ENCODE measurements around the gene GPT2. TPM values are rescaled to one million over a fixed set of nuclear protein-coding genes. Genes with fewer than 3 reads are reported as not detected.

GPT2 gene
- total RNA-seq, 2 donors from 2014 or later = 5.1 to 6.8 TPM

DNA sequence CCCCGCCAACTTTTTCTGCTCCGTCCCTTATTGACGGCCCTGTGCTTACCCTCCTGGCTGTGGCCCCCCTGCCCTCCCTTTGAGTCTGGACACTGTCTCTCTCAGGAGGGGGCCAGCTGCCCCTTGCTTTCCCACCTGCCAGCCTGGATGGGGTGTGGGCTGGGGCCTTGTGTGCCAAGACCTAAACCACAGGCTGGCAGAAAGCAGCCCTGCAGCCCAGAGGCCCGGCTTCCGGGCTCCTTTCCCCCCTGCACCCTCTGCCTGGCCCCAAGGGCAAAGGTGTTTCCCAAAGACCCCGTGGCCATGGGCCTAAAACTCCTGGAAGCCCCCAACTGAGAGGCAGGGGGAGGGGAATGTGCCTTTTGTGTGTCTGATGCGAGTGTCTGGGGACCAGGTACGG is 17.5 kb downstream of the GPT2 start:
- H3K27me3 ChIP-seq (replicated peaks; ENCODE audit: insufficient read depth) = no peaks in the 10 kb centered on the region
- no peaks in the 10 kb centered on the region for H3K4me1 ChIP-seq (ENCODE audit: control insufficient read depth in 1 of 2, low read depth in 2 of 2)
- DNase-seq (ENCODE audit: low spot score) (no peak), ATAC-seq (ENCODE audit: insufficient number of reproducible peaks, low FRiP score, low read depth) (no peak)
- no peak overlapping the region for H3K27ac ChIP-seq
- no peaks in the 10 kb centered on the region for H3K36me3 ChIP-seq
- no peaks in the 10 kb centered on the region for H3K9me3 ChIP-seq
- TF ChIP-seq, protein P1, sequence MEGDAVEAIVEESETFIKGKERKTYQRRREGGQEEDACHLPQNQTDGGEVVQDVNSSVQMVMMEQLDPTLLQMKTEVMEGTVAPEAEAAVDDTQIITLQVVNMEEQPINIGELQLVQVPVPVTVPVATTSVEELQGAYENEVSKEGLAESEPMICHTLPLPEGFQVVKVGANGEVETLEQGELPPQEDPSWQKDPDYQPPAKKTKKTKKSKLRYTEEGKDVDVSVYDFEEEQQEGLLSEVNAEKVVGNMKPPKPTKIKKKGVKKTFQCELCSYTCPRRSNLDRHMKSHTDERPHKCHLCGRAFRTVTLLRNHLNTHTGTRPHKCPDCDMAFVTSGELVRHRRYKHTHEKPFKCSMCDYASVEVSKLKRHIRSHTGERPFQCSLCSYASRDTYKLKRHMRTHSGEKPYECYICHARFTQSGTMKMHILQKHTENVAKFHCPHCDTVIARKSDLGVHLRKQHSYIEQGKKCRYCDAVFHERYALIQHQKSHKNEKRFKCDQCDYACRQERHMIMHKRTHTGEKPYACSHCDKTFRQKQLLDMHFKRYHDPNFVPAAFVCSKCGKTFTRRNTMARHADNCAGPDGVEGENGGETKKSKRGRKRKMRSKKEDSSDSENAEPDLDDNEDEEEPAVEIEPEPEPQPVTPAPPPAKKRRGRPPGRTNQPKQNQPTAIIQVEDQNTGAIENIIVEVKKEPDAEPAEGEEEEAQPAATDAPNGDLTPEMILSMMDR (IDR thresholded peaks at IDR 0.05) = no peak
- no peak overlapping the region for H3K4me3 ChIP-seq

- TF ChIP-seq, protein P1 (IDR thresholded peaks at IDR 0.05) = no peak
- DNase-seq (ENCODE audit: low spot score) (no peak), ATAC-seq (ENCODE audit: insufficient number of reproducible peaks, low FRiP score, low read depth) (no peak)
- no peaks in the 10 kb centered on the region for H3K36me3 ChIP-seq
- H3K4me3 ChIP-seq = no peak overlapping the region
- H3K27ac ChIP-seq = no peak overlapping the region
- H3K4me1 ChIP-seq (ENCODE audit: control insufficient read depth in 1 of 2, low read depth in 2 of 2) = no peaks in the 10 kb centered on the region
- no peaks in the 10 kb centered on the region for H3K9me3 ChIP-seq
- no peaks in the 10 kb centered on the region for H3K27me3 ChIP-seq (replicated peaks; ENCODE audit: insufficient read depth)
Measured at GRCh38 chr16:46903255-46903905, 19.2 kb downstream of the GPT2 start.

DNA sequence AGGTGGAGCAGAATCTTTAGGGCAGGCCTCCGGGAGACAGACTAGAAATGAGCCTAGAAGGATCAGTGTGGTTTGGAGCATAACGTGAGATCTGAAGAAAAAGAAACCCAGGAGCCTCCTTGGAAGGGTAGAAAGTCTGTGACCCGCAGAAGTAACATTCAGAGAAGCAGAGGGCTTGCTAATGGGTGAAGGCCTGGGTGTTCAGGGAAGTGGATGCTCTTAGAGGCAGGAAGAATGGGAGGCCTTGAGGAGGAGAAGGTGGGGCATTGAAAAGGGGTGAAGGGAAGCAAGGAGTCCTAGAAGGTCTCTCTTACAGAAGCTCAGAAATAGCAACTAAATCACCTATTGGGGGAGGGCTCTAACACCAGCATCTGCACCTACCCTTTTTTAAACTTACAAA is 20.3 kb downstream of the GPT2 start:
- DNase-seq (ENCODE audit: low spot score) (no peak), ATAC-seq (ENCODE audit: insufficient number of reproducible peaks, low FRiP score, low read depth) (no peak)
- no peaks in the 10 kb centered on the region for H3K9me3 ChIP-seq
- H3K27ac ChIP-seq = no peak overlapping the region
- no peaks in the 10 kb centered on the region for H3K27me3 ChIP-seq (replicated peaks; ENCODE audit: insufficient read depth)
- H3K4me1 ChIP-seq (ENCODE audit: control insufficient read depth in 1 of 2, low read depth in 2 of 2) = no peaks in the 10 kb centered on the region
- no peak overlapping the region for H3K4me3 ChIP-seq
- TF ChIP-seq, protein P1 (IDR thresholded peaks at IDR 0.05) = no peak
- H3K36me3 ChIP-seq = no peaks in the 10 kb centered on the region

DNA sequence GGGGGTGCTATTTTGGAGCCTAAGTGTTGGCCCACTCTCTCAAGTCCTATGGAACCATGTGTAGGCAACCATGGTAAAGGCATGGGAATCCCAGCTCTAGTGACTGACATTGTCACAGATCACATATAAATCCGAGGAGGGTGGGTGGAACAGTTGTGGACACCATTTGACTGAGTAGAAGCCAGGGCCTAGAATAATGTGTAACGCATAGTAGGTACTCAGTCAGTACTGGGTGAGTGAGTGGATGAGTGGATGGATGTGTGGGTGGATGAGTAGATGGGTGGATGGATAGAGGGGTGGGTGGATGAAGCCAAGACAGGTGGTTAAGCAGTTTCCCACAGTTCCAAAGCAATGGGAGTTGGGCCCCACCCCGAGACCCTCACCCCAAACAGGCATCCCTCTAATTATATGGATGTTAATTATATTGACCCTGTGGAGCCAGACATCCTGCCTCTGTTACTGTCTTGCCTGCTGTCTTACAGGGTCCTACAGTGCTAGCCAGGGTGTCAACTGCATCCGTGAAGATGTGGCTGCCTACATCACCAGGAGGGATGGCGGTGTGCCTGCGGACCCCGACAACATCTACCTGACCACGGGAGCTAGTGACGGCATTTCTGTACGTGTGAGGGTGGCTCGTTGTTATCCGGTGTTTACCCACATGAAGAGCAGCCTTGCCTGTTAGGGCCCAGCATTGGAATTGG is 22.3 kb downstream of the GPT2 start:
- no peaks in the 10 kb centered on the region for H3K27me3 ChIP-seq (replicated peaks; ENCODE audit: insufficient read depth)
- no peaks in the 10 kb centered on the region for H3K9me3 ChIP-seq
- no peak overlapping the region for H3K27ac ChIP-seq
- ATAC-seq (ENCODE audit: insufficient number of reproducible peaks, low FRiP score, low read depth) (no peak), DNase-seq (ENCODE audit: low spot score) (no peak)
- no peak overlapping the region for H3K4me3 ChIP-seq
- H3K4me1 ChIP-seq (ENCODE audit: control insufficient read depth in 1 of 2, low read depth in 2 of 2) = no peaks in the 10 kb centered on the region
- TF ChIP-seq, protein P1 (IDR thresholded peaks at IDR 0.05) = no peak
- peaks cover 4% of the 10 kb centered on the region for H3K36me3 ChIP-seq

- Histone ChIP-seq H3K4me1 (ENCODE audit: control insufficient read depth in 1 of 2, low read depth in 2 of 2) (no peaks in the 10 kb centered on the region), H3K36me3 (peaks cover 4% of the 10 kb centered on the region)
- no peak for ATAC-seq (ENCODE audit: insufficient number of reproducible peaks, low FRiP score, low read depth)
Measured at GRCh38 chr16:46907061-46907774, 23.1 kb downstream of the GPT2 start.

More at GRCh38 chr16:46907061-46907774, 23.1 kb downstream of the GPT2 start:
- no peak overlapping the region for H3K27ac ChIP-seq
- no peak for DNase-seq (ENCODE audit: low spot score)
- no peaks in the 10 kb centered on the region for H3K9me3 ChIP-seq
- TF ChIP-seq, protein P1 (IDR thresholded peaks at IDR 0.05) = no peak
- H3K4me3 ChIP-seq = no peak overlapping the region
- no peaks in the 10 kb centered on the region for H3K27me3 ChIP-seq (replicated peaks; ENCODE audit: insufficient read depth)
